Mucosa of descending colon (tissue), 3 donors: ENCODE results near the gene GSG1L. TPM values are rescaled to one million over a fixed set of nuclear protein-coding genes. Genes with fewer than 3 reads are reported as not detected.

Experiments
- ATAC-seq: fragments of 200-7000 bp; cut with Tn5 transposase; one replicate; pipeline ENCODE4 v1.9.1; 2020; ENCODE audit warnings: mild to moderate bottlenecking, moderate library complexity
- DNase-seq, 3 donors: peaks; one replicate each; pipeline ENCODE4 v3.0.0-alpha.2; 2020
- H3K36me3 ChIP-seq: fragments of 200-600 bp; one replicate; pipeline ENCODE4 v1.8.0; 2021; ENCODE audit warnings: low read depth, mild to moderate bottlenecking
- H3K4me1 ChIP-seq: fragments of 200-600 bp; one replicate; pipeline ENCODE4 v1.8.0; 2021; ENCODE audit warnings: low read depth, mild to moderate bottlenecking
- H3K4me3 ChIP-seq: fragments of 200-600 bp; one replicate; pipeline ENCODE4 v1.8.0; 2021; ENCODE audit warnings: mild to moderate bottlenecking
- H3K9me3 ChIP-seq: fragments of 200-600 bp; one replicate; pipeline ENCODE4 v1.8.0; 2021; ENCODE audit warnings: mild to moderate bottlenecking
- CTCF ChIP-seq: fragments of 200-600 bp; IDR thresholded peaks from one replicate; pipeline ENCODE4 v1.8.0; 2022; ENCODE audit warnings: antibody characterized with exemption, mild to moderate bottlenecking
- intact Hi-C, 2 donors: fragments of 100-400 bp; cut with DNase I in 1 of 2; cut with micrococcal nuclease in 1 of 2; formaldehyde crosslinking; loops; one replicate each; pipeline versions ENCODE4 v1.11.0 to v1.11.1; 2022; cut with DNase I, micrococcal nuclease
- total RNA-seq, 3 donors: library from RNA; stranded (reverse); fragmentation: NEBNext Ultra II Directional in 2 of 3; extraction: Animal tissue kit (Norgen Biotek cat#: 25700) in 2 of 3; gene quantifications; one replicate each; pipeline versions ENCODE4 v1.2.1 to v1.2.4, GENCODE V29; 2021 to 2023
- donor health status: DM: no; HTN: no; CAD: no; lungs with moderate emphysema.
- donor health status: DM: no; HTN: no; CAD: no.
- donor health status: DM: no; HTN: yes; CAD: no.

GSG1L gene
- total RNA-seq, 3 donors from 2014 or later, result 0.46 to 1.2 TPM; not detected in 1

- DNase-seq, result no peak
- intact Hi-C loops, result no loop called here
- H3K4me1 ChIP-seq, result no peaks in the 10 kb centered on the region
- TF ChIP-seq CTCF, result no peak
- ATAC-seq, result no peak
- H3K36me3 ChIP-seq, result no peaks in the 10 kb centered on the region
- no peak overlapping the region for H3K4me3 ChIP-seq
- peaks cover 16% of the 10 kb centered on the region for H3K9me3 ChIP-seq
Observed at GRCh38 chr16:27862953-27863352, 200.6 kb downstream of the GSG1L start.

DNA sequence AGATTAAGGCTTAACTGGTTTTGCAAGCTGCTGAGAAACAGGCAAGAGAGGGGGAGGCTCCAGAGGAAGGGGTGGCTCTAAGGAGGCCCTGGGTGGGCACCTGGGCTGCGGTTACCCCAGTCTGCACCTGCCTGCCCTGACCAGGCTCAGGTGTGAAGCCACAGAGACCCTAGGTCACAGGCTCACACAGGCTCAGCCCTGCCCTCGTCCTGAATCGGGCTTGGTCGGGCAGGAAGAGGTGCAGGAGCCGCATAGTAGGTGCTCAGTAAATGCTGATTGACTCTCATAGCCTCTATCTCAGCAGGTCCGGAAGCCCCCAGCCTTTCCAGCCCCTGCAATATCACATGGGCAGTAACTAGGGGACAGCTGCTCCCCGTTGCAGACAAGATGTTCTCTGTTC is 203.4 kb downstream of the GSG1L start:
- no peak for ATAC-seq
- DNase-seq, result no peak
- Histone ChIP-seq H3K4me1 (no peaks in the 10 kb centered on the region), H3K9me3 (peaks cover 13% of the 10 kb centered on the region), H3K36me3 (no peaks in the 10 kb centered on the region), H3K4me3 (no peak overlapping the region)
- intact Hi-C loops, result no loop called here
- TF ChIP-seq CTCF, result no peak

DNA sequence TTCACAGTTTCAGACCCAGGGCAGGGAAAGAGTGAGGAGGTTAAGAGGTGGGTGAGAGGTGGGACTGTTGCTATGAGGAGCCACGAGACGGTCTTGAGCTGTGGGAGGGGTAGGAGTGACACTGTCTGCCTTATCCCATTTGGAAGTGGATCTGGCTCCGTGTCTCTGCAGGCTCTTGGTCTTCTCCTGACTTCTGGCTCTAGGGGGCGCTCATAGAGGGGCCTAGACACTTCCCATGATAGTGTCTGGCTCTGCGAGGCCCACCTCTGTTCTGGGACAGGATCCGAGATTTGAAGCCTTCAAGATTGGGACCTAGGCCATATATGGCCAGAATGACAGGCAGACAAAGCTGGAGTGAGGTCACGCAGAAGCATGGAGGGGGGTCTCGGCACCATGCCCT is 204.5 kb downstream of the GSG1L start:
- DNase-seq (no peak), ATAC-seq (no peak)
- Histone ChIP-seq H3K4me3 (no peak overlapping the region), H3K9me3 (peaks cover 8% of the 10 kb centered on the region), H3K4me1 (no peaks in the 10 kb centered on the region), H3K36me3 (no peaks in the 10 kb centered on the region)
- intact Hi-C loops, result no loop called here
- no peak for TF ChIP-seq CTCF

- Histone ChIP-seq H3K4me1 (no peaks in the 10 kb centered on the region), H3K9me3 (no peaks in the 10 kb centered on the region), H3K4me3 (no peak overlapping the region), H3K36me3 (no peaks in the 10 kb centered on the region)
- intact Hi-C loops, result no loop called here
- TF ChIP-seq CTCF, result no peak
- DNase-seq (no peak), ATAC-seq (no peak)
Observed at GRCh38 chr16:27853651-27854050, 209.9 kb downstream of the GSG1L start.

DNA sequence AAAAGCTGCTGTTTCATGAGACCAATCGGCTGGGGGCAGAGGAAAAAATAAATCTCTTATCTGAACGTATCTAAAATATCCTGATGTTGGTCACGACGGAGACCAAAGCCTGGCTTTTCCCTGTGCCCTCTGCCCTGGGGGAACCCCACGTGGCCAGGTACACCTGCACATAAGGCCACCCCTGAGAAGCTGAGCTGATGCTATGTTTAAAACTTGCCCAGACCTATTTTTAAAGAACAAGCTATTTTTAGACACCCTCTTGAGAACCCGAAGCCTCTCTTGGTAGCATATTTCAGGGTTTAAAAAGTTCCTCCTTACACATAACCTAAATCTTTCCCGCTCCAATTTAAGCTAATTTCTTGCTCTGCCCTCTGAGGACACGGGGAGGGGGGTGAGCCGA is 210.4 kb downstream of the GSG1L start:
- TF ChIP-seq CTCF, result no peak
- no peaks in the 10 kb centered on the region for H3K36me3 ChIP-seq
- DNase-seq, result no peak
- intact Hi-C loops, result no loop called here
- H3K4me1 ChIP-seq, result no peaks in the 10 kb centered on the region
- H3K9me3 ChIP-seq, result no peaks in the 10 kb centered on the region
- H3K4me3 ChIP-seq, result no peak overlapping the region
- ATAC-seq, result no peak

GRCh38 chr16:27852681-27853080 is 210.8 kb downstream of the GSG1L start:
- no peak for TF ChIP-seq CTCF
- ATAC-seq, result no peak
- intact Hi-C loops, result no loop called here
- H3K4me1 ChIP-seq, result no peaks in the 10 kb centered on the region
- H3K36me3 ChIP-seq, result no peaks in the 10 kb centered on the region
- DNase-seq, result no peak
- H3K9me3 ChIP-seq, result no peaks in the 10 kb centered on the region
- no peak overlapping the region for H3K4me3 ChIP-seq
